H9 (cell line): ENCODE measurements around the gene OTULINL. TPM values are rescaled to one million over a fixed set of nuclear protein-coding genes. Genes with fewer than 3 reads are reported as not detected.

Experiments used
- DNase-seq: peaks from one replicate; pipeline ENCODE4 v3.0.0-alpha.2; 2017
- H2AFZ ChIP-seq: one replicate; pipeline ENCODE4 v1.6.1; 2013; ENCODE audit warnings: mild to moderate bottlenecking, low read length, control low read depth, moderate library complexity
- H2AK5ac ChIP-seq: 2 replicates; pipeline ENCODE4 v1.6.1; 2013; ENCODE audit warnings: low read length, control low read depth, mixed read lengths; ENCODE audit not compliant: insufficient read length
- H2BK120ac ChIP-seq: one replicate; pipeline ENCODE4 v1.6.1; 2013; ENCODE audit warnings: low read depth, mild to moderate bottlenecking, low read length, control low read depth, inconsistent platforms; ENCODE audit not compliant: poor library complexity, severe bottlenecking
- H2BK12ac ChIP-seq: 2 replicates; pipeline ENCODE4 v1.6.1; 2013; ENCODE audit warnings: low read length, control low read depth, mixed read lengths, low read depth; ENCODE audit not compliant: insufficient read length
- H2BK15ac ChIP-seq: 2 replicates; pipeline ENCODE4 v1.6.1; 2013; ENCODE audit warnings: low read depth, low read length, control low read depth
- H2BK20ac ChIP-seq: one replicate; pipeline ENCODE4 v1.6.1; 2013; ENCODE audit warnings: low read depth, mild to moderate bottlenecking, low read length, control low read depth, inconsistent platforms; ENCODE audit not compliant: poor library complexity, severe bottlenecking
- H2BK5ac ChIP-seq: 2 replicates; pipeline ENCODE4 v1.6.1; 2013; ENCODE audit warnings: low read length, control low read depth, mixed read lengths; ENCODE audit not compliant: insufficient read length
- H3K14ac ChIP-seq: 2 replicates; pipeline ENCODE4 v1.6.1; 2013; ENCODE audit warnings: low read length, control low read depth; ENCODE audit not compliant: insufficient read depth
- H3K18ac ChIP-seq: 2 replicates; pipeline ENCODE4 v1.6.1; 2013; ENCODE audit warnings: low read depth, mild to moderate bottlenecking, mixed read lengths, low read length, control low read depth; ENCODE audit not compliant: insufficient read length
- H3K23ac ChIP-seq: 2 replicates; pipeline ENCODE4 v1.6.1; 2013; ENCODE audit warnings: low read length, control low read depth, mixed read lengths, low read depth; ENCODE audit not compliant: insufficient read length
- H3K23me2 ChIP-seq: 2 replicates; pipeline ENCODE4 v1.6.1; 2013; ENCODE audit warnings: low read depth, mild to moderate bottlenecking, mixed read lengths, low read length, control low read depth; ENCODE audit not compliant: insufficient read length, poor library complexity, severe bottlenecking
- H3K27ac ChIP-seq: 2 replicates; pipeline ENCODE4 v1.5.1; 2013; ENCODE audit warnings: low read length, control low read depth, mixed read lengths, low read depth; ENCODE audit not compliant: insufficient read length
- H3K27me3 ChIP-seq: 2 replicates; pipeline ENCODE4 v1.6.1; 2013; ENCODE audit warnings: low read length, control low read depth, inconsistent platforms; ENCODE audit not compliant: insufficient read depth
- H3K4ac ChIP-seq: 2 replicates; pipeline ENCODE4 v1.6.1; 2013; ENCODE audit warnings: low read depth, mild to moderate bottlenecking, control low read depth, inconsistent platforms, low read length, moderate library complexity
- H3K4me1 ChIP-seq: 2 replicates; pipeline ENCODE4 v1.6.1; 2013; ENCODE audit warnings: low read length, control low read depth, inconsistent platforms; ENCODE audit not compliant: insufficient read depth
- H3K4me2 ChIP-seq: 2 replicates; pipeline ENCODE4 v1.6.1; 2013; ENCODE audit warnings: low read length, control low read depth, mixed read lengths; ENCODE audit not compliant: insufficient read length, insufficient read depth
- H3K56ac ChIP-seq: 2 replicates; pipeline ENCODE4 v1.6.1; 2013; ENCODE audit warnings: low read depth, mild to moderate bottlenecking, mixed read lengths, low read length, control low read depth; ENCODE audit not compliant: insufficient read length
- H3K79me1 ChIP-seq: 2 replicates; pipeline ENCODE4 v1.6.1; 2013; ENCODE audit warnings: low read depth, mild to moderate bottlenecking, moderate library complexity, low read length, control low read depth, inconsistent platforms; ENCODE audit not compliant: insufficient read depth, poor library complexity, severe bottlenecking
- H3K79me2 ChIP-seq: 2 replicates; pipeline ENCODE4 v1.6.1; 2013; ENCODE audit warnings: low read length, control low read depth, inconsistent platforms; ENCODE audit not compliant: insufficient read depth
- H3K9ac ChIP-seq: 2 replicates; pipeline ENCODE4 v1.6.1; 2013; ENCODE audit warnings: low read length, control low read depth, mixed read lengths; ENCODE audit not compliant: insufficient read length; ENCODE audit errors: extremely low read depth
- H3K9me3 ChIP-seq: one replicate; pipeline ENCODE4 v1.6.1; 2013; ENCODE audit warnings: low read depth, low read length, inconsistent platforms; ENCODE audit not compliant: control insufficient read depth
- H3T11ph ChIP-seq: one replicate; pipeline ENCODE4 v1.6.1; 2013; ENCODE audit warnings: mild to moderate bottlenecking, low read length, control low read depth, inconsistent platforms
- H4K20me1 ChIP-seq: one replicate; pipeline ENCODE4 v1.6.1; 2013; ENCODE audit not compliant: control insufficient read depth, insufficient read length, insufficient read depth
- H4K5ac ChIP-seq: 2 replicates; pipeline ENCODE4 v1.6.1; 2013; ENCODE audit warnings: low read depth, mild to moderate bottlenecking, mixed read lengths, low read length, control low read depth; ENCODE audit not compliant: insufficient read length
- H4K8ac ChIP-seq: replicated peaks from 2 replicates; pipeline ENCODE4 v1.6.1; 2013; ENCODE audit warnings: low read length, control low read depth, mixed read lengths, low read depth; ENCODE audit not compliant: insufficient read length
- H4K91ac ChIP-seq: 2 replicates; pipeline ENCODE4 v1.6.1; 2013; ENCODE audit warnings: low read depth, mild to moderate bottlenecking, moderate library complexity, mixed read lengths, low read length, control low read depth; ENCODE audit not compliant: insufficient read length
- H3K27ac Mint-ChIP-seq, 3 experiments: 2 replicates in 2 of 3; 3 replicates in 1 of 3; pipeline ENCODE4 v1.8.0; 2020 to 2021; ENCODE audit warnings: mixed read lengths in 3 of 3, mild to moderate bottlenecking in 1 of 3, moderate library complexity in 1 of 3
- H3K27me3 Mint-ChIP-seq: 2 replicates; pipeline ENCODE4 v1.8.0; 2021; ENCODE audit warnings: low read depth, mild to moderate bottlenecking, moderate library complexity, mixed read lengths
- H3K36me3 Mint-ChIP-seq, 3 experiments: 2 replicates in 2 of 3; 3 replicates in 1 of 3; pipeline ENCODE4 v1.8.0; 2020 to 2021; ENCODE audit warnings: low read depth in 3 of 3, mixed read lengths in 3 of 3; ENCODE audit not compliant: insufficient read depth in 1 of 3
- H3K4me1 Mint-ChIP-seq, 2 experiments: 2 replicates each; pipeline ENCODE4 v1.8.0; 2020; ENCODE audit warnings: mixed read lengths in 2 of 2
- H3K4me3 Mint-ChIP-seq, 2 experiments: 2 replicates in 1 of 2; 3 replicates in 1 of 2; pipeline ENCODE4 v1.8.0; 2020 to 2021; ENCODE audit warnings: mild to moderate bottlenecking in 2 of 2, mixed read lengths in 2 of 2, moderate library complexity in 1 of 2
- H3K9me3 Mint-ChIP-seq, 2 experiments: 2 replicates in 1 of 2; 3 replicates in 1 of 2; pipeline ENCODE4 v1.8.0; 2020; ENCODE audit warnings: mild to moderate bottlenecking in 2 of 2, mixed read lengths in 2 of 2, moderate library complexity in 1 of 2
- CTCF ChIP-seq: fragments of 200-600 bp; sonication (generic); conservative IDR thresholded peaks from 3 replicates; pipeline ENCODE4 v1.8.0; 2021; ENCODE audit warnings: antibody characterized with exemption, mild to moderate bottlenecking
- WGBS: extraction: QIAGEN DNeasy Blood & Tissue Kit; methylation state at CpG from one replicate; pipeline ENCODE4 v1.1.7; 2013; ENCODE audit warnings: missing lambda C conversion rate, low lambda C conversion rate, mixed read lengths; ENCODE audit not compliant: insufficient read length; ENCODE audit errors: extremely low coverage; 5-methylcytosine and 5-hydroxymethylcytosine counted together
- total RNA-seq: library from RNA; stranded (reverse); gene quantifications from 2 replicates; pipeline ENCODE4 v1.2.1, GENCODE V29; 2021

Gene OTULINL
- total RNA-seq, 1 experiment from 2014 or later = 7.5 TPM

DNA sequence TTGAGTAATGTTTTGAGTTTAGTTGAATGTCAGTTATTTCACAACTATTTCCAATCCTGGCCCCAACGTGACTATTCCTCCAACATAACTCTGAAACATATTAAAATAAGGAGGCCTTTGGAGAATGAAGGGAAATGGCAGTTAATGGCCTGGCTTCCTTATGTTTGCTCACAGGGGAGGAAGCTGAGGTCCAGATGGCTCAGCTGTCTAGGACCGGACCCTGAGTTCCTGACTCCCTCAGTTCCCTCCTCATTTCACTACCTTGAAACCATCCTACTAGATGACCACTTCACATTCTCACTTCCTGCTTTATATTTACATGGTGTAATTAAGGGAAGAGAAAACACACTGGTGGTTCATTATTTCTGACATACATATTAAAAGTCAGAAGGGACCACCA, 6.6 kb downstream of the OTULINL start:
- Histone ChIP-seq H3K14ac (no peak overlapping the region), H3K56ac (no peak overlapping the region), H3K27ac (no peak overlapping the region), H4K91ac (no peak overlapping the region), H2BK12ac (no peak overlapping the region), H3K18ac (no peak overlapping the region), H3K79me2 (no peaks in the 10 kb centered on the region), H4K20me1 (no peaks in the 10 kb centered on the region), H3K9ac (no peak overlapping the region), H2BK5ac (no peak overlapping the region), H3K23ac (no peak overlapping the region), H3K9me3 (no peaks in the 10 kb centered on the region), H3K4ac (no peak overlapping the region), H4K8ac (no peak overlapping the region), H2AK5ac (no peak overlapping the region), H3K23me2 (no peaks in the 10 kb centered on the region), H3T11ph (no peak overlapping the region), H3K4me2 (no peak overlapping the region), H3K27me3 (no peaks in the 10 kb centered on the region), H2BK15ac (no peak overlapping the region), H3K4me1 (no peaks in the 10 kb centered on the region), H2AFZ (no peak overlapping the region), H2BK20ac (no peak overlapping the region), H2BK120ac (no peak overlapping the region), H3K79me1 (no peaks in the 10 kb centered on the region), H4K5ac (no peak overlapping the region)
- Mint-ChIP-seq H3K4me3 (no peak overlapping the region), H3K4me1 (0 out of 4 replicates have a peak, but pooled peaks cover 0 to 3% of the 10 kb centered on the region in 2 experiments), H3K36me3 (peaks cover 0 to 18% (median 5%) of the 10 kb centered on the region in 3 experiments; a peak in 3 of 7 replicates), H3K27me3 (peaks cover 14% of the 10 kb centered on the region), H3K27ac (no peak overlapping the region), H3K9me3 (peaks cover 5 to 11% of the 10 kb centered on the region in 2 experiments; a peak in 4 of 5 replicates)
- no peak for DNase-seq
- WGBS = no CpG with 5 or more reads among the region's 2 CpGs
- no peak for TF ChIP-seq CTCF
